Osteoblast (primary cell): ENCODE results near the gene IL1RL2. TPM values are rescaled to one million over a fixed set of nuclear protein-coding genes. Genes with fewer than 3 reads are reported as not detected.
A peak's percentile ranks its signal among the peaks of the same experiment; 100 is the strongest.

Source experiments
- DNase-seq: peaks from one replicate; pipeline ENCODE4 v3.0.0; 2011; ENCODE audit warnings: low spot score, mixed read lengths; ENCODE audit not compliant: insufficient read length; ENCODE audit errors: missing footprints
- H2AFZ ChIP-seq: 2 replicates; pipeline ENCODE4 v1.6.0; 2011; ENCODE audit warnings: mild to moderate bottlenecking, low read length
- H3K27ac ChIP-seq: 2 replicates; pipeline ENCODE4 v1.5.1; 2011; ENCODE audit warnings: mild to moderate bottlenecking, low read depth, low read length, moderate library complexity
- H3K27me3 ChIP-seq: 2 replicates; pipeline ENCODE4 v1.6.0; 2012; ENCODE audit warnings: mild to moderate bottlenecking, control low read depth, inconsistent platforms, low read length, moderate library complexity; ENCODE audit not compliant: insufficient read depth
- H3K36me3 ChIP-seq: 2 replicates; pipeline ENCODE4 v1.5.1; 2011; ENCODE audit warnings: mild to moderate bottlenecking, low read length, control low read depth, moderate library complexity; ENCODE audit not compliant: insufficient read depth
- H3K4me1 ChIP-seq: 2 replicates; pipeline ENCODE4 v1.5.1; 2011; ENCODE audit warnings: mild to moderate bottlenecking, low read length, control low read depth, moderate library complexity; ENCODE audit not compliant: insufficient read depth
- H3K4me2 ChIP-seq: 2 replicates; pipeline ENCODE4 v1.6.0; 2011; ENCODE audit warnings: mild to moderate bottlenecking, low read length; ENCODE audit not compliant: insufficient read depth
- H3K4me3 ChIP-seq: fragments of 200-600 bp; sonication (generic); 3 replicates; pipeline ENCODE4 v1.5.1; 2012; ENCODE audit warnings: mild to moderate bottlenecking, low read length, inconsistent platforms; ENCODE audit not compliant: insufficient read depth
- H3K79me2 ChIP-seq: 2 replicates; pipeline ENCODE4 v1.6.0; 2012; ENCODE audit warnings: mild to moderate bottlenecking, low read length, control low read depth, inconsistent platforms; ENCODE audit not compliant: insufficient read depth
- H3K9me3 ChIP-seq: 2 replicates; pipeline ENCODE4 v1.5.1; 2011; ENCODE audit warnings: low read depth, low read length, control low read depth
- H4K20me1 ChIP-seq: 2 replicates; pipeline ENCODE4 v1.6.0; 2012; ENCODE audit warnings: mild to moderate bottlenecking, low read length, control low read depth; ENCODE audit not compliant: insufficient read depth
- total RNA-seq: library from RNA; depleted of rRNA; stranded (reverse); fragments of >200 nt; gene quantifications from 2 replicates; pipeline ENCODE4 v1.2.3, GENCODE V29; 2012
- TF ChIP-seq, protein P1 (sequence below): IDR thresholded peaks from 2 replicates; pipeline ENCODE4 v1.5.1; 2011; ENCODE audit warnings: mild to moderate bottlenecking, low read depth, low read length, moderate library complexity; ENCODE audit errors: extremely low read depth

IL1RL2 gene
- total RNA-seq, 1 donor: 0.72 TPM

DNA sequence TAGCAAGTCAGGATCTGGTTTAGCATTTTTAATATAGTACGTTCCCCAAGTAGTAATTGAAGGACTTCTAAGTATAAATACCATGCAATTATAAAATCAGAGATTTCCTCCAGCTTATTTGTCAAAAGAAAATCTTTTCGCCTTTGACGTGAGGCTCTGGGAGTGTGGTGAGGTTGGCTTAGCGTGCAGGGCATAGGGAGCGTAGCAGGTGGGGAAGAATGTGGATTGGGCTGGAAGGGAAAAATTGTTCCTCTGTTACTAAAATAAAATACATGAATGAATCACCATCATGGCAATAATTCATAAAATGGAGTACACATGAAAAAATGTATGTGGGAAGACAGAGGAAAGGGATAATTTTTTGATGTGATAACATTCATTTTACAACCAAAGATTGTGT, 5.4 kb upstream of the IL1RL2 start:
- no peak overlapping the region for H2AFZ ChIP-seq
- peaks cover 10% of the 10 kb centered on the region for H3K4me1 ChIP-seq
- no peak overlapping the region for H3K4me3 ChIP-seq
- TF ChIP-seq, protein P1, sequence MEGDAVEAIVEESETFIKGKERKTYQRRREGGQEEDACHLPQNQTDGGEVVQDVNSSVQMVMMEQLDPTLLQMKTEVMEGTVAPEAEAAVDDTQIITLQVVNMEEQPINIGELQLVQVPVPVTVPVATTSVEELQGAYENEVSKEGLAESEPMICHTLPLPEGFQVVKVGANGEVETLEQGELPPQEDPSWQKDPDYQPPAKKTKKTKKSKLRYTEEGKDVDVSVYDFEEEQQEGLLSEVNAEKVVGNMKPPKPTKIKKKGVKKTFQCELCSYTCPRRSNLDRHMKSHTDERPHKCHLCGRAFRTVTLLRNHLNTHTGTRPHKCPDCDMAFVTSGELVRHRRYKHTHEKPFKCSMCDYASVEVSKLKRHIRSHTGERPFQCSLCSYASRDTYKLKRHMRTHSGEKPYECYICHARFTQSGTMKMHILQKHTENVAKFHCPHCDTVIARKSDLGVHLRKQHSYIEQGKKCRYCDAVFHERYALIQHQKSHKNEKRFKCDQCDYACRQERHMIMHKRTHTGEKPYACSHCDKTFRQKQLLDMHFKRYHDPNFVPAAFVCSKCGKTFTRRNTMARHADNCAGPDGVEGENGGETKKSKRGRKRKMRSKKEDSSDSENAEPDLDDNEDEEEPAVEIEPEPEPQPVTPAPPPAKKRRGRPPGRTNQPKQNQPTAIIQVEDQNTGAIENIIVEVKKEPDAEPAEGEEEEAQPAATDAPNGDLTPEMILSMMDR: no peak
- no peaks in the 10 kb centered on the region for H3K9me3 ChIP-seq
- H3K79me2 ChIP-seq: no peaks in the 10 kb centered on the region
- H4K20me1 ChIP-seq: no peaks in the 10 kb centered on the region
- H3K27me3 ChIP-seq: no peaks in the 10 kb centered on the region
- DNase-seq: no peak
- peak overlapping the region; percentile 9 for H3K4me2 ChIP-seq
- H3K27ac ChIP-seq: peak overlapping the region; percentile 24
- H3K36me3 ChIP-seq: peaks cover 18% of the 10 kb centered on the region

GRCh38 chr2:102181919-102182635, 4.7 kb upstream of the IL1RL2 start:
- H4K20me1 ChIP-seq: no peaks in the 10 kb centered on the region
- H3K27me3 ChIP-seq: no peaks in the 10 kb centered on the region
- H3K36me3 ChIP-seq: peaks cover 11% of the 10 kb centered on the region
- no peak for DNase-seq
- H3K9me3 ChIP-seq: no peaks in the 10 kb centered on the region
- peaks cover 10% of the 10 kb centered on the region for H3K4me1 ChIP-seq
- no peaks in the 10 kb centered on the region for H3K79me2 ChIP-seq
- TF ChIP-seq, protein P1: no peak
- no peak overlapping the region for H2AFZ ChIP-seq
- H3K4me2 ChIP-seq: no peak overlapping the region
- H3K27ac ChIP-seq: peak overlapping the region; percentile 18
- no peak overlapping the region for H3K4me3 ChIP-seq

DNA sequence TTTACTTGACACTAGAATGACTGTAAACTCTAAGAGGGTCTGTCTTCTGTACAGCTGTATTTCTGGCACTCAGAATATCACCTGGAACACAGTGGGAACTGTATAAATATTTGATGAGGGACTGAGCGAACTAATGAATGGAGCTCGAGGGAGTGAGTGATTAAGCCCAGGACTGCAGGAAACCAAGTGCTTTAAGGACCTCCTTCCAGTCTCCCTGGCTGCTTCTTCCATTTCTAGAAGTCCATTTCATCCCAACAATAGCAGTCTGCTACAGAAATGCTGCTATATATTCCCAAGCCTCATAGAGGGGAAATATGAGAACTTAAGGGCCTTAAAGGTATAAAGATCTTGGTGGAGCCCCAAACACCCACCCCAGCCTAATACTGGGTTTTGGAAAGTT, 2.8 kb upstream of the IL1RL2 start:
- Histone ChIP-seq H3K27me3 (no peaks in the 10 kb centered on the region), H2AFZ (no peak overlapping the region), H3K27ac (no peak overlapping the region), H3K9me3 (no peaks in the 10 kb centered on the region), H3K4me3 (no peak overlapping the region), H3K36me3 (no peaks in the 10 kb centered on the region), H3K79me2 (no peaks in the 10 kb centered on the region), H3K4me1 (peaks cover 10% of the 10 kb centered on the region), H3K4me2 (no peak overlapping the region), H4K20me1 (no peaks in the 10 kb centered on the region)
- TF ChIP-seq, protein P1: no peak
- no peak for DNase-seq

DNA sequence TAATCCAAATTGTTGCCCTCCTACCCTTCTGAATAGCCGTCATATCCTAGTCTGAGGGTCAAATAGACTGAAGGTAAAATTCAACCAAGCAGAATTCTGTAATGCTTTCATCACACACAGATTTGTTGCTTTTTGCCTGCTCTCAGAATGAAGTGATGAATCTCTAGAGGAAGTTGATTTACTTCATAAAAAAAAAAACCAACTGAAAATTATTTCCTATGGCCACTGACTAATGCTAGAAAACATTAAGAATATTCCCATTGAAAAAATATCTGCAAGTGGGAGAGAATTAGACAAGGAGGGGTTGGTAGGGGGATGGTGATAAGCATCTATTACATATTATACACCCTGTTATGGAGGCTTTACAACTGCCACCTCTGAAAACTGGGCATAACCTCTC, 2.3 kb upstream of the IL1RL2 start:
- Histone ChIP-seq H3K36me3 (no peaks in the 10 kb centered on the region), H3K4me3 (no peak overlapping the region), H3K9me3 (no peaks in the 10 kb centered on the region), H2AFZ (no peak overlapping the region), H3K4me1 (peaks cover 10% of the 10 kb centered on the region), H3K4me2 (no peak overlapping the region), H4K20me1 (no peaks in the 10 kb centered on the region), H3K27ac (no peak overlapping the region), H3K79me2 (no peaks in the 10 kb centered on the region), H3K27me3 (no peaks in the 10 kb centered on the region)
- no peak for DNase-seq
- TF ChIP-seq, protein P1: no peak
